NCI-H2171 (cell line): ENCODE data around the gene DGCR2.
A peak's percentile ranks its signal among the peaks of the same experiment; 100 is the strongest.

Experiments used
- DNase-seq: peaks from one replicate; lab custom pipeline; 2025; lab: John Stamatoyannopoulos, UW

The DGCR2 gene

GRCh38 chr22:19127329-19128008 lies 5.3 kb upstream of the DGCR2 start:
- DNase-seq = no peak

GRCh38 chr22:19126309-19127273 lies 4.4 kb upstream of the DGCR2 start:
- DNase-seq = no peak

GRCh38 chr22:19125474-19126308 lies 3.5 kb upstream of the DGCR2 start:
- DNase-seq = no peak

GRCh38 chr22:19125011-19125410 lies 2.8 kb upstream of the DGCR2 start:
- DNase-seq = no peak

- DNase-seq = no peak
Observed at GRCh38 chr22:19124377-19124776, 2.2 kb upstream of the DGCR2 start.

GRCh38 chr22:19123936-19124335 lies 1.7 kb upstream of the DGCR2 start:
- DNase-seq = no peak

GRCh38 chr22:19122752-19123492 lies 710 bp upstream of the DGCR2 start:
- no peak for DNase-seq

GRCh38 chr22:19121631-19122142 lies 525 bp downstream of the DGCR2 start:
- DNase-seq = no peak

GRCh38 chr22:19120829-19121630 lies 1.2 kb downstream of the DGCR2 start:
- no peak for DNase-seq

GRCh38 chr22:19119949-19120348 lies 2.3 kb downstream of the DGCR2 start:
- no peak for DNase-seq

GRCh38 chr22:19118329-19118880 lies 3.8 kb downstream of the DGCR2 start:
- no peak for DNase-seq

- DNase-seq = peak; percentile 16
Observed at GRCh38 chr22:19117111-19117512, 5.1 kb downstream of the DGCR2 start.

- no peak for DNase-seq
Observed at GRCh38 chr22:19115628-19116027, 6.6 kb downstream of the DGCR2 start.

- no peak for DNase-seq
Observed at GRCh38 chr22:19114984-19115552, 7.1 kb downstream of the DGCR2 start.

- no peak for DNase-seq
Observed at GRCh38 chr22:19113429-19113828, 8.8 kb downstream of the DGCR2 start.

GRCh38 chr22:19111584-19111983 lies 10.6 kb downstream of the DGCR2 start:
- no peak for DNase-seq

- DNase-seq = no peak
Observed at GRCh38 chr22:19111140-19111539, 11.1 kb downstream of the DGCR2 start.

GRCh38 chr22:19110646-19111045 lies 11.6 kb downstream of the DGCR2 start:
- DNase-seq = no peak

GRCh38 chr22:19110064-19110458 lies 12.2 kb downstream of the DGCR2 start:
- no peak for DNase-seq
